Trophoblast cell (in vitro differentiated cells and primary cell): ENCODE measurements around the gene DNAH2.
A peak's percentile ranks its signal among the peaks of the same experiment; 100 is the strongest.

ENCODE experiments used
- DNase-seq, 2 donors: peaks; one replicate each; pipeline ENCODE4 v3.0.0-alpha.2; 2016
- H2AFZ ChIP-seq: 2 replicates; pipeline ENCODE4 v1.6.1; 2013; ENCODE audit warnings: low read length, moderate library complexity, mild to moderate bottlenecking; ENCODE audit not compliant: insufficient read depth, poor library complexity
- H2AK5ac ChIP-seq: 2 replicates; pipeline ENCODE4 v1.6.1; 2013; ENCODE audit warnings: mild to moderate bottlenecking, low read length
- H2BK120ac ChIP-seq: 2 replicates; pipeline ENCODE4 v1.6.1; 2013; ENCODE audit warnings: low read length, mild to moderate bottlenecking, moderate library complexity; ENCODE audit not compliant: insufficient read depth, poor library complexity
- H2BK12ac ChIP-seq: 2 replicates; pipeline ENCODE4 v1.6.1; 2013; ENCODE audit warnings: mild to moderate bottlenecking, low read length, moderate library complexity
- H2BK5ac ChIP-seq: 2 replicates; pipeline ENCODE4 v1.6.1; 2013; ENCODE audit warnings: low read length, low read depth, moderate library complexity, mild to moderate bottlenecking; ENCODE audit not compliant: poor library complexity
- H3K14ac ChIP-seq: 2 replicates; pipeline ENCODE4 v1.6.1; 2013; ENCODE audit warnings: mild to moderate bottlenecking, low read length
- H3K18ac ChIP-seq: 2 replicates; pipeline ENCODE4 v1.6.1; 2013; ENCODE audit warnings: mild to moderate bottlenecking, low read length
- H3K23ac ChIP-seq: 2 replicates; pipeline ENCODE4 v1.6.1; 2013; ENCODE audit warnings: low read length
- H3K27ac ChIP-seq: 2 replicates; pipeline ENCODE4 v1.5.1; 2013; ENCODE audit warnings: low read depth, mild to moderate bottlenecking, inconsistent platforms, low read length, moderate library complexity
- H3K27me3 ChIP-seq: 2 replicates; pipeline ENCODE4 v1.6.1; 2013; ENCODE audit warnings: inconsistent platforms, mild to moderate bottlenecking, low read length, moderate library complexity; ENCODE audit not compliant: insufficient read depth
- H3K36me3 ChIP-seq, 2 experiments: 1 replicate in 1 of 2; 2 replicates in 1 of 2; pipeline ENCODE4 v1.6.1; 2013; ENCODE audit warnings: low read length in 2 of 2, mild to moderate bottlenecking in 2 of 2, moderate library complexity in 1 of 2; ENCODE audit not compliant: insufficient read depth in 2 of 2, control insufficient read depth in 1 of 2
- H3K4ac ChIP-seq: 2 replicates; pipeline ENCODE4 v1.6.1; 2013; ENCODE audit warnings: low read depth, mild to moderate bottlenecking, low read length, moderate library complexity
- H3K4me1 ChIP-seq, 2 experiments: 1 replicate in 1 of 2; 2 replicates in 1 of 2; pipeline ENCODE4 v1.6.1; 2013; ENCODE audit warnings: low read length in 2 of 2, mild to moderate bottlenecking in 2 of 2, moderate library complexity in 1 of 2; ENCODE audit not compliant: insufficient read depth in 2 of 2, control insufficient read depth in 1 of 2
- H3K4me2 ChIP-seq: 2 replicates; pipeline ENCODE4 v1.6.1; 2013; ENCODE audit warnings: inconsistent platforms, mild to moderate bottlenecking, low read length, moderate library complexity
- H3K4me3 ChIP-seq: 2 replicates; pipeline ENCODE4 v1.5.1; 2013; ENCODE audit warnings: mild to moderate bottlenecking, low read depth, low read length, inconsistent platforms
- H3K79me1 ChIP-seq: one replicate; pipeline ENCODE4 v1.6.1; 2013; ENCODE audit warnings: low read length
- H3K79me2 ChIP-seq: 2 replicates; pipeline ENCODE4 v1.6.1; 2013; ENCODE audit warnings: low read length, mild to moderate bottlenecking; ENCODE audit not compliant: control insufficient read depth, insufficient read depth, poor library complexity
- H3K9ac ChIP-seq: 2 replicates; pipeline ENCODE4 v1.6.1; 2013; ENCODE audit warnings: mild to moderate bottlenecking, low read length
- H3K9me3 ChIP-seq: 2 replicates; pipeline ENCODE4 v1.6.1; 2013; ENCODE audit warnings: low read depth, mild to moderate bottlenecking, control low read depth, inconsistent platforms, low read length; ENCODE audit not compliant: insufficient read depth
- H4K12ac ChIP-seq: 2 replicates; pipeline ENCODE4 v1.6.1; 2013; ENCODE audit warnings: low read depth, mild to moderate bottlenecking, low read length, moderate library complexity
- H4K8ac ChIP-seq: 2 replicates; pipeline ENCODE4 v1.6.1; 2013; ENCODE audit warnings: low read depth, mild to moderate bottlenecking, low read length, moderate library complexity
- H4K91ac ChIP-seq: one replicate; pipeline ENCODE4 v1.6.1; 2013; ENCODE audit warnings: low read depth, mild to moderate bottlenecking, low read length, moderate library complexity
- WGBS: extraction: QIAGEN DNeasy Blood & Tissue Kit; methylation state at CpG from one replicate; pipeline ENCODE4 v1.1.7; 2013; ENCODE audit warnings: missing lambda C conversion rate; ENCODE audit not compliant: insufficient read length, insufficient coverage; ENCODE audit errors: extremely low coverage; 5-methylcytosine and 5-hydroxymethylcytosine counted together

Gene DNAH2

DNA sequence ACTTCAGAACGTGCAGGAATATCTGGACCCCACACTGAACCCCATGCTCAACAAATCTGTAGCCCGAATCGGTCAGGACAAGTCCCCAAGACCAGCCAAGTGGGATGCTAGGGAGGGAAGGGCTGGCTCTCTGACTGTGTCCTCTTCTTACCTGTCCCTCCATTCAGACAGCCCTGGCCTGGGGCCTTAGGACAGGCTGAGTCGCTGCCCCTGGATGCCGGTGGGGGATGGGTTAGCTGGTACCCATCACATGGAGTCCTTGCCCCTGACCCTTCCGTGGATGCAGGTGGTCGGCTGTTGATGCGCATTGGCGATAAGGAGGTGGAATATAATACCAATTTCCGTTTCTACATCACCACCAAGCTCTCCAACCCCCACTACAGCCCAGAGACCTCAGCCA, 100.5 kb downstream of the DNAH2 start:
- Histone ChIP-seq H3K27ac (no peak overlapping the region), H2BK5ac (no peak overlapping the region), H3K9me3 (peaks cover 5% of the 10 kb centered on the region), H3K23ac (no peak overlapping the region), H2BK12ac (no peak overlapping the region), H4K8ac (no peak overlapping the region), H3K4me3 (no peak overlapping the region), H3K79me1 (no peaks in the 10 kb centered on the region), H3K79me2 (no peaks in the 10 kb centered on the region), H3K4ac (no peak overlapping the region), H2AFZ (no peak overlapping the region), H3K36me3 (no peaks in the 10 kb centered on the region), H4K91ac (no peak overlapping the region), H3K4me2 (no peak overlapping the region), H3K27me3 (no peaks in the 10 kb centered on the region), H3K18ac (no peak overlapping the region), H3K4me1 (peaks cover 3 to 4% of the 10 kb centered on the region in 2 experiments), H4K12ac (no peak overlapping the region), H2AK5ac (no peak overlapping the region), H3K9ac (no peak overlapping the region), H3K14ac (no peak overlapping the region), H2BK120ac (no peak overlapping the region)
- no CpG with 5 or more reads among the region's 10 CpGs for WGBS
- no peak for DNase-seq

DNA sequence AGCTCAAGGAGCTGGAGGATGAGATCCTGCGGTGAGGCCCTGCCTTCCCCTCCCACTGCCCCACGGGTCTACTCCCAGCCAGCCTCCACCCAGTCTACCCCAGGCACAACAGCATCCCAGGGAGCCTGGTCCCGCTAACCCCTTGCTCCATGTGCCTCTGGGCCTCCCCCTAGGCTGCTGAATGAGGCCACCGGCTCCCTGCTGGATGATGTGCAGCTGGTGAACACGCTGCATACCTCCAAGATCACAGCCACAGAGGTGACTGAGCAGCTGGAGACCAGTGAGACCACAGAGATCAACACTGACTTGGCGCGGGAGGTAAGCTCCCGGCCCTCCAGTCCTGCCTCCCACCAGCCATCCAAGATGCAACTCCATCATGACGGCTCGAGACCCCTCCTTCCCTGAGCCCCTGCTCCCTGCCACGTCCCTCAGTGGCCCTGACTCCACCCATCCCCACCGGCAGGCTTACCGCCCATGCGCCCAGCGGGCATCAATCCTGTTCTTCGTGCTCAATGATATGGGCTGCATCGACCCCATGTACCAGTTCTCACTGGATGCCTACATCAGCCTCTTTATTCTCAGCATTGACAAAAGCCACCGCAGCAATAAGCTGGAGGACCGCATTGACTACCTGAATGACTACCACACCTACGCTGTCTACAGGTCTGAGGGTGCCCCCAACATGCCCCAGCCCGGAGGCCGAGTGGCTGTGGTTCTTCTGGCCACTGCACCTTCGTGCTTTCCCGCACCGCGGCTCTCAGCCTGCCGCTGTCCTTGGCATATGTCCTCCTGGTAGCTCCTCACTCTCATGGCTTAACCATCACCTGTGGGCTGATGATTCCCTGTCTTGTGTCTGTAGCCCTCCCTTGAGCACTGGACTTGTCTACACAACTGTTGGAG, 101.5 kb downstream of the DNAH2 start:
- Histone ChIP-seq H2BK5ac (no peak overlapping the region), H4K12ac (no peak overlapping the region), H3K27ac (no peak overlapping the region), H3K79me1 (no peaks in the 10 kb centered on the region), H2BK12ac (no peak overlapping the region), H3K4ac (no peak overlapping the region), H3K9me3 (peaks cover 5% of the 10 kb centered on the region), H3K27me3 (no peaks in the 10 kb centered on the region), H3K36me3 (no peaks in the 10 kb centered on the region), H2AK5ac (no peak overlapping the region), H2BK120ac (no peak overlapping the region), H3K79me2 (no peaks in the 10 kb centered on the region), H4K91ac (no peak overlapping the region), H3K18ac (no peak overlapping the region), H3K4me2 (no peak overlapping the region), H3K4me3 (peak overlapping the region; percentile 8), H3K14ac (no peak overlapping the region), H4K8ac (no peak overlapping the region), H3K23ac (no peak overlapping the region), H2AFZ (no peak overlapping the region), H3K4me1 (peaks cover 8 to 10% of the 10 kb centered on the region in 2 experiments), H3K9ac (peak overlapping the region; percentile 37)
- WGBS, result no CpG with 5 or more reads among the region's 27 CpGs
- DNase-seq, result no peak

DNA sequence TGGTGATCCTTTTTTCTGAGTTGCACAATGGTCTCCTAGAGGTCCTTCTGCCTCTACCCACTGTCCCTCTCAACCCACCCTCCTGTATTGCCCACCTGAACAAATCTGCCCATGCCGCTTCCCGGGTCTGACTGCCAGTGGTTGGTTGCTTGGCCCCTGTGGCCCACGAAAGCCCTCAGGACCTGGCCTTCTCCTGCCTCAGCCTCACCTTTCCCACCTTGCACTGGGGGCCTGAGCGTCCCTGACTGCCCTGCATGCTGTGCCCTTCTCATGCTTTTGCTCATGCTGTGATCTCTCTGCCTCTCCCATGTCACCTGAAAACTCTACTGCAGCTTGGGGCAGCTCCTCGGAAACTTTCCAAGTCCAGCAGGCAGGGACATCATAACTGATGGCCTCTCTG, 102.7 kb downstream of the DNAH2 start:
- Histone ChIP-seq H3K9ac (no peak overlapping the region), H4K12ac (no peak overlapping the region), H3K23ac (no peak overlapping the region), H3K36me3 (no peaks in the 10 kb centered on the region), H4K8ac (no peak overlapping the region), H2AK5ac (no peak overlapping the region), H4K91ac (no peak overlapping the region), H3K79me2 (no peaks in the 10 kb centered on the region), H2AFZ (no peak overlapping the region), H3K79me1 (no peaks in the 10 kb centered on the region), H3K4me1 (peaks cover 8 to 12% of the 10 kb centered on the region in 2 experiments), H3K4me2 (no peak overlapping the region), H3K14ac (no peak overlapping the region), H2BK12ac (no peak overlapping the region), H3K4me3 (no peak overlapping the region), H3K27me3 (no peaks in the 10 kb centered on the region), H3K9me3 (peaks cover 4% of the 10 kb centered on the region), H2BK120ac (no peak overlapping the region), H3K27ac (no peak overlapping the region), H2BK5ac (no peak overlapping the region), H3K18ac (no peak overlapping the region), H3K4ac (no peak overlapping the region)
- DNase-seq, result no peak
- no CpG with 5 or more reads among the region's 5 CpGs for WGBS

DNA sequence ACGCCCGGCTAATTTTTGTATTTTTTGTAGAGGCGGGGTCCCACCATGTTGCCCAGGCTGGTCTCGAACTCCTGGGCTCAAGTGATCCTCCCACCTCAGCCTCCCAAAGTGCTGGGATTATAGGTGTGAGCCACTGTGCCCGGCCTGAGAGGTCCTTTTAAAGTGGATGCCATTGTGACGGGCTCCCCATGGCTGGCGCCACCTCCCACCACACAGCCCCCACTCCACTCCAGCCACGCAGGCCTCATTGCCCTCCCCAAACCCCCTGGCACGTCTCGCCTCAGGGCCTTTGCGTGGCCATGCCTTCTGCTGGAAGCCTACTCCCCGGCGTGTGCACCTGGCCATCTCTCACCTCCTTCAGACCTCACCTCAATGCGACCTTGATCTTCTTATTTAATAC, 104.6 kb downstream of the DNAH2 start:
- Histone ChIP-seq H3K4me2 (no peak overlapping the region), H3K27ac (no peak overlapping the region), H3K14ac (no peak overlapping the region), H3K79me2 (no peaks in the 10 kb centered on the region), H4K91ac (no peak overlapping the region), H3K4ac (no peak overlapping the region), H2BK120ac (no peak overlapping the region), H3K18ac (no peak overlapping the region), H3K23ac (no peak overlapping the region), H3K9me3 (peaks cover 4% of the 10 kb centered on the region), H2BK5ac (no peak overlapping the region), H4K8ac (no peak overlapping the region), H2AFZ (no peak overlapping the region), H3K79me1 (no peaks in the 10 kb centered on the region), H3K4me1 (peaks cover 3 to 9% of the 10 kb centered on the region in 2 experiments), H3K9ac (no peak overlapping the region), H3K36me3 (no peaks in the 10 kb centered on the region), H4K12ac (no peak overlapping the region), H3K27me3 (no peaks in the 10 kb centered on the region), H2BK12ac (no peak overlapping the region), H3K4me3 (no peak overlapping the region), H2AK5ac (no peak overlapping the region)
- WGBS, result 100% methylated on average over 1 of the region's 14 CpGs
- no peak for DNase-seq
